HepG2 (cell line): ENCODE data around the gene ZXDC. TPM values are rescaled to one million over a fixed set of nuclear protein-coding genes. Genes with fewer than 3 reads are reported as not detected.

ENCODE experiments used
- CEBPB ChIP-seq: IDR thresholded peaks from 2 replicates; pipeline ENCODE4 v1.6.1; 2011; ENCODE audit warnings: low read depth, low read length, improper control_type of control experiment, borderline replicate concordance
- CENPX ChIP-seq: sonication (generic); formaldehyde crosslinking; IDR thresholded peaks from 2 replicates; pipeline ENCODE4 v1.9.0; 2021; ENCODE audit warnings: mild to moderate bottlenecking, missing genetic modification reagents, moderate library complexity
- HMGXB4 ChIP-seq, 2 experiments: sonication (generic) in 1 of 2; formaldehyde crosslinking in 1 of 2; IDR thresholded peaks; 2 replicates each; pipeline versions ENCODE4 v1.4.0 to v1.6.1; 2018 to 2020; ENCODE audit warnings: missing genetic modification reagents in 2 of 2, borderline replicate concordance in 1 of 2, low read depth in 1 of 2, mild to moderate bottlenecking in 1 of 2, missing biosample characterization in 1 of 2
- HNRNPL ChIP-seq: fragments of 200-400 bp; formaldehyde crosslinking; IDR thresholded peaks from 2 replicates; pipeline ENCODE4 v1.6.1; 2017; ENCODE audit warnings: mild to moderate bottlenecking, low read depth, low read length
- PTBP1 ChIP-seq: fragments of 200-400 bp; formaldehyde crosslinking; IDR thresholded peaks from 2 replicates; pipeline ENCODE4 v1.6.1; 2018; ENCODE audit warnings: low read length, low read depth; ENCODE audit not compliant: poor library complexity, severe bottlenecking
- ZFP90 ChIP-seq: sonication (generic); formaldehyde crosslinking; IDR thresholded peaks from 2 replicates; pipeline ENCODE4 v1.8.0; 2022; ENCODE audit warnings: missing genetic modification reagents, mild to moderate bottlenecking, inconsistent platforms, borderline replicate concordance
- ZFYVE20 ChIP-seq: sonication (generic); formaldehyde crosslinking; IDR thresholded peaks from 2 replicates; pipeline ENCODE4 v1.8.0; 2023; ENCODE audit warnings: low read depth, mild to moderate bottlenecking, moderate library complexity, missing genetic modification reagents, borderline replicate concordance
- ZNF230 ChIP-seq: sonication (generic); formaldehyde crosslinking; IDR thresholded peaks from 2 replicates; pipeline ENCODE4 v1.4.0; 2020; ENCODE audit warnings: mild to moderate bottlenecking, missing genetic modification reagents
- ZNF235 ChIP-seq: sonication (generic); formaldehyde crosslinking; IDR thresholded peaks from 2 replicates; pipeline ENCODE4 v1.8.1; 2023; ENCODE audit warnings: mild to moderate bottlenecking, missing genetic modification reagents, borderline replicate concordance
- ZNF333 ChIP-seq: sonication (generic); formaldehyde crosslinking; IDR thresholded peaks from 2 replicates; pipeline ENCODE4 v1.4.0; 2020; ENCODE audit warnings: mild to moderate bottlenecking, missing genetic modification reagents, borderline replicate concordance
- ZNF33A ChIP-seq: sonication (generic); formaldehyde crosslinking; IDR thresholded peaks from 2 replicates; pipeline ENCODE4 v1.5.1; 2020; ENCODE audit warnings: missing genetic modification reagents, mild to moderate bottlenecking, moderate library complexity, borderline replicate concordance
- ZNF550 ChIP-seq: sonication (generic); formaldehyde crosslinking; IDR thresholded peaks from 2 replicates; pipeline ENCODE4 v1.4.0; 2020; ENCODE audit warnings: mild to moderate bottlenecking, missing genetic modification reagents, borderline replicate concordance
- ZNF574 ChIP-seq: sonication (generic); formaldehyde crosslinking; IDR thresholded peaks from 2 replicates; pipeline ENCODE4 v1.4.0; 2020; ENCODE audit warnings: missing genetic modification reagents
- ZNF616 ChIP-seq: sonication (generic); formaldehyde crosslinking; IDR thresholded peaks from 2 replicates; pipeline ENCODE4 v1.5.0; 2020; ENCODE audit warnings: low read depth, mild to moderate bottlenecking, missing genetic modification reagents
- polyA plus RNA-seq, 8 experiments: library from polyadenylated mRNA; depleted of rRNA in 3 of 8; stranded (reverse) in 7 of 8; unstranded in 1 of 8; fragments of >200 nt; fragmentation: Illumina TruSeq in 4 of 8; extraction: Trizol in 4 of 8; gene quantifications; 2 replicates each; pipeline versions ENCODE4 v1.2.1 to v1.2.3, GENCODE V29; 2011 to 2016; ENCODE audit warnings: low read depth in 4 of 8, missing spikeins in 1 of 8, mixed read lengths in 1 of 8; ENCODE audit not compliant: insufficient read depth in 1 of 8
- total RNA-seq, 5 experiments: library from RNA; depleted of rRNA; stranded (reverse); fragments of >200 nt; fragmentation: Illumina TruSeq; extraction: Trizol; gene quantifications; 2 replicates each; pipeline ENCODE4 v1.2.3, GENCODE V29; 2016; ENCODE audit warnings: low read depth in 1 of 5
- TF ChIP-seq, protein P1 (sequence below): sonication (generic); formaldehyde crosslinking; IDR thresholded peaks from 2 replicates; pipeline ENCODE4 v1.8.0; 2022; ENCODE audit warnings: mild to moderate bottlenecking, missing genetic modification reagents, borderline replicate concordance
- TF ChIP-seq, protein P2 (sequence below): sonication (generic); formaldehyde crosslinking; IDR thresholded peaks from 2 replicates; pipeline ENCODE4 v1.4.0; 2020; ENCODE audit warnings: missing genetic modification reagents, borderline replicate concordance
- TF ChIP-seq, protein P3 (sequence below): sonication (generic); formaldehyde crosslinking; IDR thresholded peaks from 2 replicates; pipeline ENCODE4 v1.4.0; 2020; ENCODE audit warnings: mild to moderate bottlenecking, low read depth, missing genetic modification reagents

ZXDC gene
- total and polyA plus RNA-seq, 2 of the 13 experiments (the other 11 are each of a cell fraction or from before 2014, with no cell fraction given), result 17.6 to 21.2 TPM

DNA sequence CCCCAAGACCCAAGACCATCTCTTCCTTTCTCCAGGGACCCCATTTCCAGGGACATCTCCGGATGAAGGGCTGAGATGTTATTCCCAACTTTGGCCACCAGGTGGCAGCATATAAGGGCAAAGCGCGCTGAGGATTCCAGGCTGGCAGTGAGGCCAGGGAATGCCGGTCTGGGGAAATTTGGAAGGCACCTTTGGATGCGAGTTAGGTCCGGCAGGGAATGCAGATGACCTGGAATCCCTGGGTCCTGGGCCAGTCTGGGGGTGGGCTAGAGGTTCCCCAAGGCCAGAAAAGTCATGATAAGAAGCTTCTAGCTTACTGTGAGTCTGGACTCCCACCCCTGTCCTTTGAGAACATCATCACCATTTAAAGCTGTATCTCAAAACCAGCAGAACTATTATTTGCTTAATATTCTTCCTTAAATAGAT lies 46.7 kb upstream of the ZXDC start (continued):
- no peak for TF ChIP-seq ZNF235 (CRISPR knock-in tag)
- TF ChIP-seq ZNF33A (CRISPR knock-in tag), result no peak
- TF ChIP-seq PTBP1, result no peak
- TF ChIP-seq ZNF550 (CRISPR knock-in tag), result no peak
- TF ChIP-seq, protein P1, sequence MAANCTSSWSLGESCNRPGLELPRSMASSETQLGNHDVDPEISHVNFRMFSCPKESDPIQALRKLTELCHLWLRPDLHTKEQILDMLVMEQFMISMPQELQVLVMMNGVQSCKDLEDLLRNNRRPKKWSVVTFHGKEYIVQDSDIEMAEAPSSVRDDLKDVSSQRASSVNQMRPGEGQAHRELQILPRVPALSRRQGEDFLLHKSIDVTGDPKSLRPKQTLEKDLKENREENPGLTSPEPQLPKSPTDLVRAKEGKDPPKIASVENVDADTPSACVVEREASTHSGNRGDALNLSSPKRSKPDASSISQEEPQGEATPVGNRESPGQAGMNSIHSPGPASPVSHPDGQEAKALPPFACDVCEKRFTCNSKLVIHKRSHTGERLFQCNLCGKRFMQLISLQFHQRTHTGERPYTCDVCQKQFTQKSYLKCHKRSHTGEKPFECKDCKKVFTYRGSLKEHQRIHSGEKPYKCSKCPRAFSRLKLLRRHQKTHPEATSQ, result no peak
- TF ChIP-seq HNRNPL, result 0 out of 2 replicates have a peak, but pooled peaks have one; percentile 49
- TF ChIP-seq, protein P2, sequence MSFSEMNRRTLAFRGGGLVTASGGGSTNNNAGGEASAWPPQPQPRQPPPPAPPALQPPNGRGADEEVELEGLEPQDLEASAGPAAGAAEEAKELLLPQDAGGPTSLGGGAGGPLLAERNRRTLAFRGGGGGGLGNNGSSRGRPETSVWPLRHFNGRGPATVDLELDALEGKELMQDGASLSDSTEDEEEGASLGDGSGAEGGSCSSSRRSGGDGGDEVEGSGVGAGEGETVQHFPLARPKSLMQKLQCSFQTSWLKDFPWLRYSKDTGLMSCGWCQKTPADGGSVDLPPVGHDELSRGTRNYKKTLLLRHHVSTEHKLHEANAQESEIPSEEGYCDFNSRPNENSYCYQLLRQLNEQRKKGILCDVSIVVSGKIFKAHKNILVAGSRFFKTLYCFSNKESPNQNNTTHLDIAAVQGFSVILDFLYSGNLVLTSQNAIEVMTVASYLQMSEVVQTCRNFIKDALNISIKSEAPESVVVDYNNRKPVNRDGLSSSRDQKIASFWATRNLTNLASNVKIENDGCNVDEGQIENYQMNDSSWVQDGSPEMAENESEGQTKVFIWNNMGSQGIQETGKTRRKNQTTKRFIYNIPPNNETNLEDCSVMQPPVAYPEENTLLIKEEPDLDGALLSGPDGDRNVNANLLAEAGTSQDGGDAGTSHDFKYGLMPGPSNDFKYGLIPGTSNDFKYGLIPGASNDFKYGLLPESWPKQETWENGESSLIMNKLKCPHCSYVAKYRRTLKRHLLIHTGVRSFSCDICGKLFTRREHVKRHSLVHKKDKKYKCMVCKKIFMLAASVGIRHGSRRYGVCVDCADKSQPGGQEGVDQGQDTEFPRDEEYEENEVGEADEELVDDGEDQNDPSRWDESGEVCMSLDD, result no peak
- no peak for TF ChIP-seq ZNF574 (CRISPR knock-in tag)
- no peak for TF ChIP-seq CEBPB
- TF ChIP-seq ZNF230 (CRISPR knock-in tag), result no peak
- TF ChIP-seq, protein P3, sequence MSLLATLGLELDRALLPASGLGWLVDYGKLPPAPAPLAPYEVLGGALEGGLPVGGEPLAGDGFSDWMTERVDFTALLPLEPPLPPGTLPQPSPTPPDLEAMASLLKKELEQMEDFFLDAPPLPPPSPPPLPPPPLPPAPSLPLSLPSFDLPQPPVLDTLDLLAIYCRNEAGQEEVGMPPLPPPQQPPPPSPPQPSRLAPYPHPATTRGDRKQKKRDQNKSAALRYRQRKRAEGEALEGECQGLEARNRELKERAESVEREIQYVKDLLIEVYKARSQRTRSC (CRISPR knock-in tag), result no peak
- no peak for TF ChIP-seq CENPX (CRISPR knock-in tag)
- peak; percentile 33 to 47; a peak in 2 of 4 replicates for TF ChIP-seq HMGXB4 (CRISPR knock-in tag; IDR thresholded peaks at IDR 0.05; ENCODE audit: borderline replicate concordance in 1 of 2, low read depth in 1 of 2)
- no peak; the same call in 1 of the 2 replicates for TF ChIP-seq ZFP90 (CRISPR knock-in tag)
- no peak for TF ChIP-seq ZNF333
- TF ChIP-seq ZFYVE20, result no peak
- no peak for TF ChIP-seq ZNF616 (CRISPR knock-in tag)
